Activated CD8-positive, alpha-beta memory T cell treated with anti-CD3 and anti-CD28 coated beads, Interleukin-2, amount 50 U/mL, for 1 hour (primary cell): ENCODE data around the gene CCDC28A.

Source experiments
- DNase-seq: peaks from one replicate; pipeline ENCODE4 v3.0.0-alpha.2; 2020; ENCODE audit errors: extremely low read depth

The CCDC28A gene

DNA sequence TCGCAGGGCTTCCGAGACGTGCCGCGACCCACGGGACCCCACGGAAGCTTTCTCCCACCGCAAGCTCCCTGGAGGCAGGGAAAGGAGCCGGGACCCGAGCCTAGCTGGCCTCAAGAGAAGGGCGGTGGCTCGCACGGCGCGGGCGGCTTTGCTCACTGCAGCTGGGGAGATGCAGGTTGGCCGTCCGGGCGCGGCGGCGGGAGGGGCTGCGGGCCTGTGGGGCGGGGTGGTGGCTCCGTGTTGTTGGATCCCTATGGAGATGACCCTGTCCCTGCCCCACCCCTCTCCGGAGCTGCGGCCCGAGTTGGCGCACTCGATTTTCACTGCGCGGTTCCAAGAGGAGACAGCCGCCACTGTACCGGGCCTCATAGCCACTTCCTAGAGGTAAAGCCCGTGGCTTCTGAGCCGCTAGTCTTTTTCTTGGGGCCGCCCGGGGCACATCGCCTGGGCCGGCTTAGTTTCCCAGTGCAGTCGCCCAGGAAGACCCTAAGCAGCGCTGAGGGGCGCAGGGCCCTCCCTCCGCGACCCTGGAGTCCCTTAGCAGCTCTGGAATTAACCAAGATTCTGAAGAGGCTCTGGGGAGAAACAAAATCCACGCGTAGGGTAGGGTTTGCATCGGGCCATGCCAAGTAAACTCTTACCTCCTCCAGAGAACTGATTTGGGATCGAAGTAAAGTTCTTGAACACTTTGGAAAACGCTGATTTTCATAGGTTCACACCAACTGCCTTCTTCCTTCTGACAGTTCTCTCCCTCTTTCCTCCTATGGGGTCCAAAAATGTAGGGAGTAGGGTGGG is 22.4 kb downstream of the CCDC28A start, which contains the start of gene ECT2L:
TSS of gene ECT2L (plus strand) at position 279 of the 795 bp plus-strand sequence. CDS start 17,188 bp downstream, outside the sequence.
- no peak for DNase-seq

DNA sequence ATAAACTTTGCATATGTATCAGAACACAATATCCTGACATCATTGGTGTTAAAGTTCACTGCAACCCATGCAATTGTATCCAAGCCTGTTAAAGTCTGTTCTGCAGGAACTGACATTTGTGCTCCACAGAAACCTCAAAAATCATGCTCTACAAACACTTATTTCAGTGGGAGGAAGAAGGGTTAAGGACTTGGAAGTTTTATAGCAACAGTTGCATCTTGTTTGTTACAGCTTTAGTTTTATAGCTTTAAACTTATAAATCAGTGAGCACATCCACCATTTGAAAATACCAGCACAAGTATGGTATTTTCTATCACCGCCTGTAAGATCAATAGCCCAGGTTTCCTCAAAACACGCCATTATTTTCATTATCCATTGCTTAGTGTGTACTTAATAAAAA is 23.2 kb downstream of the CCDC28A start:
- no peak for DNase-seq

DNA sequence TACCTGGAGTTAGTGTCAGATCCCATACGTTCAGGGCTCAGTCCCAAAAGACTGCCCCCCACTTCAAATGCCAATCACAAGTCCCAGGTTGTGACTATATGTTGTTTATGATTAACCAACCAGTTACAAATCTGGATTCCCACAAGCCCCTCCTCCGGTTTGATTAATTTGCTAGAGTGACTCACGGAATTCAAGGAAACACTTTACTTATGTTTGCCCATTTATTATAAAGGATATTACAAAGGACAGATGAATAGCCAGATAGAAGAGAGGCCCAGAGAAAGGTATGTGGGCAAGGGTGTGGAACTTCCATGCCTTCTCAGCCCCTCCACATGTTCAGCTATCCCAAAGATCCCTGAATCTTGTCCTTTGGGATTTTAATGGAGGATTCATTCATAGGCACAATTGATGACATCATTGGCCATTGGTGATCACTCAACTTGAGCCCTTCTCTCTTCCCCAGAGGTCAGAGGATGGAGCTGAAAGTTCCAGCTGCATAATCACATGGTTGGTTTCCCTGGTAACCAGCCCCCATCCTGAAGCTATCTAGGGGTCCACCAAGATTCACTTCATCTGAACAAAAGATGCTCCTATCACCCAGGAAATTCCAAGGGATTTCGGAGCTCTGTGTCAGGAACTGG is 24.4 kb downstream of the CCDC28A start:
- DNase-seq: no peak

DNA sequence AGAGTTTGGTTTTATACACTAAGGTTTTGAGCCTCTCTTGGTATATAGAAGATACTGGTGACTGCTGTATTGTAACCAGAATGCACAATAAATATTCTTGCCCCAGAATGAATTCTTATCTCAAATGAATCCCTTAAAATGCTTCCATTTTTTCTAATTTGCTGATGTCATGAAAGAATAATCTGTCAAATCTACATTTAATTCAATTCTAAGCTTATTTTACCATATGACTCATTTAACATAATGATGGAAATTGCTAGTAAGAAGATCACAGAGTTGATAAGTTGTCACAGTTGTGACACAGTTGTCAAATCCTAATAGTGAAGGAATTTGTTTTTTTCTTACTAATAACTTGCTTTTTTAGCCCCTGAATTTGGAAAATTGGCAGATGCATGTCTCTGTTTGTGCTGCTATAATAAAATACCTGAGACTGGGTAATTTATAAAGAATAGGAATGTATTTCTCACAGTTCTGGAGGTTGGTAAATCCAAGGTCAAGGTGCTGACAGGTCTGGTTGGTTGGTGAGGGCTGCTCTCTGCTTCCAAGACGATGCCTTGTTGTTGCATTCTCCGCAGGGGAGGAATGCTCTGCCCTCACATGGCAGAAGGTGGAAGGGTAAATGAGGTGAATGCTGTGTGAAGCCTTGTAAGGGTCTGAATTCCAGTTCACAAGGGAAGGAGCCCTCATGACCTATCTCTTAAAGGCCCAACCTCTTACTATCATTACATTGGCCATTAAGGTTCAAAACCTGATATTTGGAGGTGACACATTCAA is 27.0 kb downstream of the CCDC28A start:
- no peak for DNase-seq

DNA sequence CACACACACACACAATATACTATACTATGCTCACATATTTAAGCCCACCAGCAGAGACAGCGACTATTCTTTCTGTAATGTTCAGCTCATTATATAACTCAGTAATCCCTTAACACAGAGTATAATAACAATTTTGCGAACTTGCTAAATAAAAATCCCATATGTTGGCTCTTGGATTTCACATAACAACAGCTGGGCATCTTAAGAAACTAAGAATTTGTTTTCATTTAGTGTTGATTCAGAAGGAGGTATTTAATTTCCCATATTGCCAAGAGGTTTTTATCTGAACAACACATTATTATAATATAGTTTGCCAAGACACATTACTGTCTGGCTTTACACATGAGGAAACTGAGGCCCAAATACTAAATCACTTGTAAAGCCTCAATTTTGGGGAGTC is 29.8 kb downstream of the CCDC28A start:
- DNase-seq: no peak

DNA sequence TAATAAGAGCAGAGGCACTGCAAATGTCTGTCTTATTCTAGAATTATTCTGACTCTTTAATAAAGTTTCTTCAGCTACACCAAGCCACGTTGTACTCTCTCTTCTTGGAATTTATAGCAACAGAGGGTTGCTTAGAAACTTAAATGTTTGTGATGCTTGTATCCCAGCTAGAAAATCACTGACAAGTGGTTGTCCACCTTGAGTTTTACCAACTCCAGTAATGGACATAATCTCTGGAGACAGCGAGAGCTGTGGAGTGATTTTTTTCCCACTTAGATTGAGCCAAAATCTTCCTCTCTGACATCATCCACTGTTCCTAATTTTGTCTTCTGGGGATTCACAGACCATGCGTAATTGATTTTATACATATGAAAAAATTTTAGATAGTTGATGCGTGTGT is 30.3 kb downstream of the CCDC28A start:
- no peak for DNase-seq

DNA sequence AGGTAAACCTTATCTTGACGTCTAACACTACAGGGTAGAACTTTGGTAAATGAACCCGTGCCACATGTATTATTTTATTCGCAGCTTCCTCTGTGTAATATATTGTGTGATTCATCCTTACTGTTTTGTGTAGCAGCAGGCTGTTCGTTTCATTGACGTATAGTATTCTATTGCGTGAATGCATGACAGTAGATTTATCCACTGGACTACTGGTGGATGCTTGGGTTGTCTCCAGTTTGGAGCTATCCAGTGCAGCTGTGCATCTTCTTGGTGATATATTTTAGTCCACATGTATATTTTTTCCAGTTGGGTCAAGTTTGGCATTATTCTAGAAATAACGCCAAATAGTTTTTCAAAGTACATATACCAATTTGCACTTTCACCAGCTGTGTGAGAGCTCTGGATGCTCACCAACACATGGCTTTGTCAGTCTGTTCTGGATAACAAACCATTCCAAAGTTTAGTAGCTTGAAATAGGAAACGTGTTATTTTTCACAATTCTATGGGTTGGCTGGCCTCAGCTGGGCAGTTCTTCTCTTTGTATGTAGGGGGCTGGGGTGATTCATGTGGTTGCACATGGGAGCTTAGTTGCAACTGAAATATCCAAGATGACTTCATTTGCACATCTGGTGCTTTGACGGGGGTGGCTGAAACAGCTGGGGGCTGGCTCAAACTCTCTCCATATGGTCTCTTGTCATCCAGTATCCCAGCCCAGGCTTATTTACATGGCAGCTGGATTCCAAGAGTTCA is 31.6 kb downstream of the CCDC28A start:
- DNase-seq: no peak

DNA sequence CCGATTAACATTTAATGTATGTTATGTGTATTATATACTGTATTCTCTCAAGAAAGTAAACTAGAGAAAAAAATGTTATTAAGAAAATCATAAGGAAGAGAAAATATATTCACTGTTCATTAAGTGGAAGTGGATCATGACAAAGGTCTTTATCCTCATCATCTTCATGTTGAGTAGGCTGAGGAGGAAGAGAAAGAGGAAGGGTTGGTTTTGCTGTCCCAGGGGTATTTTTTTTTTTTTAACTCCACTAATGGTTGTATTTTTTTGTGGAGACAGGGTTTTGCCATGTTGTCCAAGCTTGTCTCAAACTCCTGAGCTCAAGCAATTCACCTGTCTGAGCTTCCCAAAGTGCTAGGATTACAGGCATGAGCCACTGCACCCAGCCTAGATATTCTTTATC is 33.3 kb downstream of the CCDC28A start:
- DNase-seq: no peak

DNA sequence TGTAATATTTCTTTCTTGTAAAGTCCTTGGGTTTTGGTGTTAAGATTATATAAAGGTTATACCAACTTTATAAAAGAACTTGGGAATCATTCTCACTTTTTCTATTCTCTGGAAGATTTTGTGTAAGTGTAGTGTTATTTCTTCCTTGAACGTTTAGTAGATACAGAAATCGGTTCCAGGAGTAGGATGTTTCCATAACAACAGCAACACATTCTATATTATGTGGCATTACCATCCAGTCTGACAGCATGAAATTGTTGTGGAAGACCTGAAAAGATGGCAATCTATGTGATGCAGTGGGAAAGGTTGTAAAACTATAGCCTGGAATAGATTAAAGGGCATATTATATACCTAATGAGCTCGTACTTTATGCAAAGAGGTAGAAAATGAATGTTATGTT is 36.1 kb downstream of the CCDC28A start:
- DNase-seq: no peak

DNA sequence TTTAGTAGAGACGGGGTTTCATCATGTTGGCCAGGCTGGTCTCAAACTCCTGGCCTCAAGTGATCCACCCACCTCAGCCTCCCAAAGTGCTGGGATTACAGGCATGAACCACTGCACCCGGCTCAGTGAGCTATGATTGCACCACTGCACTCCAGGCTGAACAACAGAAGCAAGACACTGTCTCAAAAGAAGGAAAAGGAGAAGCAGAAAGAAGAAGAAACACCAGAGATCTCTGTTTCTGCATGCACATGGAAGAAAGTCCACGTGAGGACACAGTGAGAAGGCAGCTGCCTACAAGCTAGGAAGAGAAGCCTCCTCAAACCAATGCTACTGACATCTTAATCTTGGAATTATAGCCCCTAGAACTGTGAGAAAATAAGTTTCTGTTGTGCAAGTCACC is 38.3 kb downstream of the CCDC28A start:
- no peak for DNase-seq

DNA sequence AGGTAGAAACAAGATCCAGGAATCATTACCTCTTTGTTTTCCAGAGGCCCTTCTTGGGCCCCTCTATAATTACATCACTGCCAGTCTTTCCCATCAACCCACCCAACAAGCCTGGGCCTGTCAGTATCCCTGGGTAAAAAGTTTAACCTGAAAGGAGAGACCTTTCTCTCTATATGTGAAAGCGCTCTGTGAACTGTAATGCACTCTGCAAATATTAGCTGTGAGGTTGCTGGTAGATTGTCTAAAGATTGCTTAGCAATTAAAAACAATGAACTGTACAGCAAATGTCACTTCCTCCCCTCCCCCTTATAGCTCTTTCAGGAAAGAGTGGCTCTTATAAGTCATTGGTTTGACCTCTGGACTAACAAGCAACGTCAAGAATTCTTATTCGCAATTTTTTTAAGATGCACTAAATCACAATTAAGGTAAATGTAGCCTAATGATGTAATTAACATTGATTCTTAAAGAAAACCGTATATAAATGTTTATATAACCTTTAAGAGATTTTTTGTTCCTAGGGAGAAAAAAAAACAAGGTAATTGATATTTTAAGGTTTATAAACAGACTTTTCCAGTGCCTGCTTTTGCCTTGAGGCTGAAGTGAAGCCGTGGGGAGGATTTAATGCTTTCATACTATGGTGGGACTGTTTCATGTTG is 40.7 kb downstream of the CCDC28A start:
- no peak for DNase-seq

DNA sequence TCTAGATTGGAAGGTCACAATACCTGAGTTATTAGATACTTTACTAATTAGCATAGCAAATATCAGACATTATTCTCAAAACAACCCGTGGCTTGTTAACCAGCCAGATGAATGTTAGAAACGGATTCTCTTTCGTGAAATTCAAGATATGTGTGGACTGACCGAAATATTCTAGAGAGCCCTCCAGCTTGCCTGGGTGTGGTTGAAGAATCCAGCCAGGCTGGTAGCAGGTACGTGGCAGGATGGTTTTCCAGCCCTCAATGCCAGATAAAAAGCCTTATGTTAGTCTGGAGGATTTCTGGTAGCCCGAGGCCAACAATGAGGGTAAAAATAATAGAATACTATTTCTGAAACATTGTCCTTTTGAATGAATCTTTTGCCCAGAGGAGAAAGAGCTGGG is 41.7 kb downstream of the CCDC28A start:
- DNase-seq: no peak

DNA sequence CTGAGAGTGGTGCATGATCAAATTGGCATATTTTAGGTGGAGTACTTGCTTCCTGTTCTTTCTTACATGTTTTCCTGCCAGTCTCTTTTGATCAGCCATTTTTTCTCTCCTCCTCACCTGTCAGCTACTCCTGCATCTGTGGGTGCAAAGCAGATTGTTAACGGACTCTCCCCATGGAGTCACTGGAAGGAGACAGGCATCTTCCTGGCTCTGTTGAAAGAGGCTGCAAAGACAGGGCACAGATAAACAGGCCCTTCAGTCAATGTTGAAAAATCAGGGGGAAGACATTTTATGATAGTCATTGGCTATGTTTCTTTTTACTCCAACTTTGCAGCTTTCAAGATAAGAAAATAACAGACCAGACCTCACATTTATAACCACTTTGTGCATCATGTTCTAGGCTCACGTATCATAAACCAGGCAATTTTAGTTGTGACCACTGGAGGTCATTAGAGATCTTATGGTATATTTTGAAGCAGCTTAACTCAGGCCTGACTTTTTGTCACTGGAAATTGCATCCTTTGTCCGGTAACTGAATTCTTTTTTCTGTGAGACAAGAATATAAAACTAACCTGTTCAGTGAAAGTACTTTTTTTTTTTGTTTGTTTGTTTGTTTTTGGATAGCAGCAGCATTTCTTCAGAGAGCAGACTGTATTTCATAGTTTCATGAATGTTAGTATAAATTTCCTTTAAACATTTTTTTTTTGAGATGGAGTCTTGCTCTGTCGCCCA is 42.4 kb downstream of the CCDC28A start:
- DNase-seq: no peak

DNA sequence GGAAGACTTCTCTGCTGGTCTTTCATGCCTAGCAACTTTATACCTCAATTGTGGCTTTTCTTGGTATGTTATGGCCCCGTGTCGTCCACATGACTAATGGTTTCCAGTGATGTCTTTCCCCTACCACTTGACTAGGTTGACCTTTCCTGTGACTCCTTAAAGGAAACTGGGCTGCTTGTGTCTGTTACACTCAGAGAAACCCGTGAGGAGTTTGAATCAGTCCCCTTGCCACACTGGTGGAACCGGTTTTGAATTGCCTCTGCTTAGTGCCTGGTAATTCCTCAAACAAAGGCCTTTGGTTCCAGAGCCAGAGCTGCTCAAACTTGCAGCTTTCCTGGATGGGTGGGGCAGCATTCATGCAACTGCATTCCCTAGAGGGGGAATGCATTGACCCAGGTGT is 44.2 kb downstream of the CCDC28A start:
- DNase-seq: no peak

DNA sequence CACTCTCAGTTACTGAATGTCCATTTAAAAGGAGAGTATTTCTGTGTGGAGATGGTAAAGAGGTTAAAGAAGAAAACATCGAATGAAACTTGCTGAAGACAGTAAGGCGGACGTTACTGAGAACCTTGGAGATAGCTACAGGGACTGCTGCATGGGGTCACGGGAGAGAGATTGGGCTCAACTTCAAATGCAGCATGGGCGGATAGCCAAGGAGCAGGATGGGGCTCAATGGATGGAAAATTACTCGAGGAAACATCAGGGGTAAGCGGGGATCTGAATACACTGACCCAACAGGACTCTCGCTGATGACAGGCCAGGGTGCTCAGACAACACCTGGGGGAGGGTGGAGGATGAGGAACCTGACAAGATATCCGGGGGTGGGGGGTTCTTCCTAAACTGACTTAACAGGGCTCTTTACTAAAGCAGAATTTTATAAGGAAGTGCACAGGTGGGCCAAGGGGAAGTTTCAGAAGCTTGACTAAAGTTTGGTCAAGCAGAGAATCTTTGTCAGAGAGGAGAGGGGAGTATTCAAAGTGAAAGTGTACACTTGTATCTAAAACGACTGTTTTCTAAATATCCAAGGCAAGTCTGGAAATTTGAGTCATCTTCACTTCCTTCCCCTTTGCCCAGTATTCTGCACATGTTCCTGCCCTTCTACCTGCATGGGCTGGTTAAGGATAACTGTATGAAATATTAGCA is 45.1 kb downstream of the CCDC28A start:
- no peak for DNase-seq

DNA sequence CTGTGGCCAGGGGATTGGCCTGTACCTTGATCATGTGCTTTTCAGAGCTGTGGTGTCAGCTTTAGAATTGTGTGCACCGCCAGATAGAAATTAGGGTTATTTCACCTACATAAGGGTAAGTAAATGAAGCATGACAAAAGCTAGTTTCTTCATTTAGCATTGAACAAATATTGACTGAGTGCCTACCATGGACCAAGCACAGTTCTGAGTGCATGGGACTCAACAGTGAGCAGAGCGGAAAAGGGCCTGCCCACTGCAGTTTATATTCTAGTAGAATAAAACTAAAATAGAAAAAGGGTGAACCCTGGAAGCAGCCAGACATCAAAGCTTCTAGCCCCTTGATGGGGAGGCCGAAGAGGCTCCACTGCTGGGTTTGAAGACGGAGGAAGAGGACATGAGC is 48.0 kb downstream of the CCDC28A start:
- DNase-seq: no peak

DNA sequence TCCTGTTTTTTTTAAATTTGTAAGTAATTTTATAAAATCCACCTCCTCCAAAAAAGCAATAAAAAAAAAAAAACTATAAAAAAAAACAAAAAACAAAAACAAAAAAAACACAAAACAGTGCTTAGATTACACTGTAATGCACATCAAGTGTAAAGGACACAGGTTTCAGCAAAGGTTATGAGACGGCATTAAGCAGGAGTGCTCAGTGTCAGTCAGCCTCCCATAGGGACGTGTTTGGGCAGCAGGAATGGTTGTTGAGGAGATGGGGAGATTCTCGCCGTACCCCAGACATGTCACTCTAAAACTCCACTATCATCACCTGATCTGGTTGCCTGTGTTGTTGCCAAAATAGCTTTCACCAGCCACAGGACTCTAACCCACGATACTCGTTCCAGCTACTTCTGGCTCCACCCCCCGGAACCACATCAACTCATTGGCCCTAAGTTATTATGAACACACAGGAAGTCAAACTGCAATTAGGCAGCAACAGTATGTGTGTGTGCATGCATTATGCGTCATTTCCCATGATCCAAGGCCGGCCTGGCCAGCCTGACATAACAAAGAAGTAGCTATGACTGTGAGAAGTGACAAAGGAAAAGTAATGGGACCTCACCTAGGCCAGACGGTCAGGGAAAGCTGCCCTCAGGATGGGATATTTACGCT is 51.0 kb downstream of the CCDC28A start:
- no peak for DNase-seq

DNA sequence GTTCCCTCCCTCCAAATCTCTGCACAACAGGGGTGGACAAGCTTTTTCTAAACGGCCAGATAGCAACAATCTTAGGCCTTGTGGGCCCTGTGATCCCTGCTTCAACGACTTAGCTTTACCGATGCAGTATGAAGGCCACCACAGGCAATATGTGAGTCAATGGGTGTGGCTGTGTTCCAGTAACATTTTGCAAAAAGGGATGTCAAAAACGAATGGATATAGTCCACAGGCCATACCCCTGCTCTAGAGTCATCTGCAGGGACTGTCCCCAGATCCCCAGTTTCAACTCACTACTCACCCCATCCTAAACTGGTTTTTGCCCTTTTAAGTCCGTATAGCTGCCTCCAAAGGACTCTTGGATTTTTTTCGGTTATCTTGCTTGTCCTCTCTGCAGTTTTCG is 56.7 kb downstream of the CCDC28A start:
- no peak for DNase-seq

DNA sequence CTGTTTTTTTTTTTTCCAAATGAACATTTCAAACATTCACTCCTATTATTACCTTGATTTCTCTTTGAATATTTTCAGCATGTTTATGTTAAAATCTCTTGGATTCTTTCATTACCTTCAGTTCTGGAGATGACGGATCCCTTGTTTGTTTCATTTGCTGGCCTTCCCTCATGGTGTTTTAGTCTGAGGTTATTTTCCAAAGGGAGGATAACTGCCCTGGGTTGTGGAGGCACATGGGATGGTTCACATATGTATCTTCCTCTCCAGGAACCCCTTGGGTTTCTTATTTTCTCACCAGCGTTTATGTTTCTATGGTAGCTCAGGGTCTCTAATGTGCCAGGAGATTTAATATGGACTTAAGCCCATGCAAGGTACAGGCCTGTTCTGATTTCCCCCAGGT is 58.6 kb downstream of the CCDC28A start:
- DNase-seq: no peak
